Heart left ventricle (tissue), 16 donors: ENCODE measurements around the gene KIF26A. TPM values are rescaled to one million over a fixed set of nuclear protein-coding genes. Genes with fewer than 3 reads are reported as not detected.
A peak's percentile ranks its signal among the peaks of the same experiment; 100 is the strongest.

Experiments used
- ATAC-seq, 4 donors: fragments of 200-7000 bp; cut with Tn5 transposase; one replicate each; pipeline ENCODE4 v1.9.1; 2020 to 2022; ENCODE audit warnings: moderate library complexity in 4 of 4, mild to moderate bottlenecking in 3 of 4, moderate number of reproducible peaks in 1 of 4
- DNase-seq, 5 donors: peaks; one replicate each; pipeline ENCODE4 v3.0.0-alpha.2; 2020
- H3K27ac ChIP-seq, 12 donors: fragments of 200-600 bp; sonication (generic) in 4 of 12; one replicate each; pipeline versions ENCODE4 v1.5.0 to v1.8.0; 2016 to 2022; ENCODE audit warnings: mild to moderate bottlenecking in 2 of 12
- H3K27me3 ChIP-seq, 9 donors: fragments of 200-600 bp; sonication (generic) in 2 of 9; one replicate each; pipeline versions ENCODE4 v1.5.1 to v1.8.0; 2016 to 2022; ENCODE audit warnings: mild to moderate bottlenecking in 3 of 9
- H3K36me3 ChIP-seq, 9 donors: fragments of 200-600 bp; sonication (generic) in 2 of 9; one replicate each; pipeline versions ENCODE4 v1.5.0 to v1.8.0; 2018 to 2022; ENCODE audit warnings: mild to moderate bottlenecking in 2 of 9
- H3K4me1 ChIP-seq, 12 donors: fragments of 200-600 bp; sonication (generic) in 4 of 12; one replicate each; pipeline versions ENCODE4 v1.5.0 to v1.8.0; 2016 to 2022; ENCODE audit warnings: mild to moderate bottlenecking in 3 of 12
- H3K4me3 ChIP-seq, 12 donors: fragments of 200-600 bp; sonication (generic) in 4 of 12; one replicate each; pipeline versions ENCODE4 v1.5.0 to v1.8.0; 2017 to 2022; ENCODE audit warnings: mild to moderate bottlenecking in 9 of 12, moderate library complexity in 4 of 12
- H3K9me3 ChIP-seq, 12 donors: fragments of 200-600 bp; sonication (generic) in 4 of 12; one replicate each; pipeline versions ENCODE4 v1.5.0 to v1.8.0; 2016 to 2022; ENCODE audit warnings: mild to moderate bottlenecking in 1 of 12
- CTCF ChIP-seq, 12 donors: fragments of 200-600 bp; sonication (generic) in 4 of 12; IDR thresholded peaks; one replicate each; pipeline versions ENCODE4 v1.5.0 to v1.8.0; 2018 to 2022; ENCODE audit warnings: antibody characterized with exemption in 12 of 12, mild to moderate bottlenecking in 5 of 12
- POLR2A ChIP-seq, 2 donors: fragments of 450-650 bp; IDR thresholded peaks; one replicate each; pipeline ENCODE4 v1.6.1; 2017; ENCODE audit warnings: antibody characterized with exemption in 2 of 2, mild to moderate bottlenecking in 2 of 2, moderate library complexity in 2 of 2
- WGBS, 4 donors: extraction: QIAGEN DNeasy Blood & Tissue Kit in 2 of 4; methylation state at CpG; one replicate each; pipeline versions ENCODE4 v1.1.5 to v1.1.7; 2013 to 2018; 5-methylcytosine and 5-hydroxymethylcytosine counted together
- intact Hi-C, 10 donors: fragments of 100-400 bp; cut with DNase I; formaldehyde crosslinking; loops; one replicate each; pipeline versions ENCODE4 v1.11.1 to v1.14.2; 2022
- polyA plus RNA-seq, 2 donors: library from polyadenylated mRNA; stranded (reverse); fragments of 200-250 nt; gene quantifications; one replicate each; pipeline ENCODE4 v1.2.3, GENCODE V29; 2013
- total RNA-seq, 9 donors: library from RNA; depleted of rRNA in 2 of 9; stranded (reverse); fragments of >200 nt in 2 of 9; fragmentation: NEBNext Ultra II Directional in 3 of 9; extraction: Animal tissue kit (Norgen Biotek cat#: 25700) in 3 of 9; gene quantifications; one replicate each; pipeline versions ENCODE4 v1.1.0 to v1.2.4, GENCODE V29; 2016 to 2023
- donor health status: ischemic (EF 13 %, LVEDD 7.1; RV severe dilation, severe dysfunction).
- donor health status: healthy with polysubstance abuse.
- donor health status: DM: no; HTN: yes; CAD: no.
- donor health status: DM: no; HTN: no; CAD: no.
- donor health status: ischemic (EF 25% LVEDD 6.9; RV normal size, moderate dysfunction).
- donor health status: ischemic (EF 25% LVEDD 5.7; RV mildly dilated, moderate dysfunction).
- donor health status: healthy.
- donor health status: DM: yes; HTN: yes; CAD: no.
- donor health status: ischemic (EF 35%, LVEDD 5.7; RV mildly dilated, moderate dysfunction).
- donor health status: nonischemic (EF 11% LVEDD 7.7; RV severe dilation, severe dysfunction).
- donor health status: DM: yes; HTN: yes; CAD: no.
- donor health status: PGD.
- donor health status: ischemic (EF 29% LVEDD 5.4; RV normal size, mild dysfunction).
- donor health status: nonischemic (EF 23%, LVEDD 6.1; RV moderate dilation, normal function).

Gene KIF26A
- total and polyA plus RNA-seq, 11 donors: 4.9 to 12.6 (median 7.8) TPM

GRCh38 chr14:104221071-104221625, 82.8 kb downstream of the KIF26A start:
- Histone ChIP-seq H3K4me1 (peaks cover 0 to 26% (median 6%) of the 10 kb centered on the region in 12 donors), H3K9me3 (no peaks in the 10 kb centered on the region), H3K27ac (no peak overlapping the region), H3K4me3 (no peak overlapping the region), H3K36me3 (no peaks in the 10 kb centered on the region), H3K27me3 (peaks cover 0 to 27% (median 7%) of the 10 kb centered on the region in 9 donors)
- ATAC-seq: no peak
- 76 to 82% (median 79%) methylated on average over 14 of the region's 14 CpGs for whole genome bisulfite sequencing, 4 donors
- intact Hi-C loops: loop anchor here in 6 of 10 donors (5.0 to 10.0 kb wide), 4 partner anchors 34 to 86 kb away; partner anchors contain the start of gene KIF26A (in 4 of the 6)
- no peak for TF ChIP-seq CTCF (IDR thresholded peaks at IDR 0.05)
- DNase-seq: peak in 1 of 5 donors; percentile 21

- ATAC-seq: peak in 1 of 4 donors; percentile 12
- DNase-seq: peak in 1 of 5 donors; percentile 63
- Histone ChIP-seq H3K27ac (no peak overlapping the region), H3K36me3 (no peaks in the 10 kb centered on the region), H3K4me1 (peaks cover 0 to 27% (median 6%) of the 10 kb centered on the region in 12 donors), H3K4me3 (no peak overlapping the region), H3K27me3 (peaks cover 0 to 27% (median 7%) of the 10 kb centered on the region in 9 donors), H3K9me3 (no peaks in the 10 kb centered on the region)
- intact Hi-C loops: loop anchor here in 6 of 10 donors (5.0 to 10.0 kb wide), 4 partner anchors 35 to 87 kb away; partner anchors contain the start of gene KIF26A (in 4 of the 6)
- TF ChIP-seq CTCF (IDR thresholded peaks at IDR 0.05): no peak
- no peak for TF ChIP-seq POLR2A (IDR thresholded peaks at IDR 0.05)
- WGBS, 4 donors: 95 to 98% (median 96%) methylated on average over 14 to 21 of the region's 21 CpGs
Observed at GRCh38 chr14:104221636-104222369, 83.4 kb downstream of the KIF26A start.

GRCh38 chr14:104222396-104223036, 84.1 kb downstream of the KIF26A start:
- Histone ChIP-seq H3K36me3 (no peaks in the 10 kb centered on the region), H3K9me3 (peaks cover 0 to 6% (median 0%) of the 10 kb centered on the region in 12 donors), H3K4me3 (no peak overlapping the region), H3K4me1 (peaks cover 0 to 30% (median 6%) of the 10 kb centered on the region in 12 donors), H3K27me3 (peaks cover 0 to 27% (median 7%) of the 10 kb centered on the region in 9 donors), H3K27ac (no peak overlapping the region)
- intact Hi-C loops: loop anchor here in 6 of 10 donors (5.0 to 10.0 kb wide), 4 partner anchors 35 to 88 kb away; partner anchors contain the start of gene KIF26A (in 4 of the 6)
- TF ChIP-seq POLR2A (IDR thresholded peaks at IDR 0.05) (no peak), CTCF (IDR thresholded peaks at IDR 0.05) (no peak)
- 95 to 99% (median 96%) methylated on average over 7 to 11 of the region's 11 CpGs for WGBS, 4 donors
- ATAC-seq (no peak), DNase-seq (peak in 1 of 5 donors; percentile 47)
